A549 (cell line): Measurements from ENCODE around the gene AFDN. TPM values are rescaled to one million over a fixed set of nuclear protein-coding genes. Genes with fewer than 3 reads are reported as not detected.

Experiments used
- ATAC-seq, 2 experiments: fragments of 200-7000 bp in 1 of 2; fragments of >200 bp in 1 of 2; cut with Nextera tagmentation in 1 of 2; cut with Tn5 transposase in 1 of 2; 3 replicates each; pipeline versions ENCODE4 v1.8.0 to v1.9.1; 2018 to 2020; ENCODE audit warnings: mild to moderate bottlenecking in 1 of 2, moderate library complexity in 1 of 2
- CTCF ChIA-PET: fragments of 300-600 bp; sonication (Branson Sonifier 250); formaldehyde crosslinking; extraction: SDS; loops from one replicate; lab custom pipeline; 2021; ENCODE audit warnings: antibody characterized with exemption, inconsistent platforms; lab: Yijun Ruan, JAX
- POLR2A ChIA-PET: fragments of 350-600 bp; formaldehyde crosslinking; extraction: SDS; loops from one replicate; lab custom pipeline; 2021; ENCODE audit warnings: antibody characterized with exemption, inconsistent platforms; lab: Yijun Ruan, JAX
- DNase-seq, 2 experiments: peaks; one replicate each; pipeline versions ENCODE4 v3.0.0 to v3.0.0-alpha.2; 2011 to 2016; ENCODE audit warnings: low read depth in 1 of 2, low spot score in 1 of 2
- FAIRE-seq: peaks from 2 replicates; lab custom pipeline; 2011; peaks lifted over from hg19 to GRCh38; lab: Jason Lieb, UNC
- H3K27ac ChIP-seq, 2 experiments: fragments of >200 bp; sonication (Bioruptor Twin); formaldehyde crosslinking; 3 replicates each; pipeline ENCODE4 v1.5.1; 2016 to 2017
- H3K4me1 ChIP-seq: fragments of >200 bp; sonication (Bioruptor Twin); formaldehyde crosslinking; 3 replicates; pipeline ENCODE4 v1.6.1; 2016
- H3K4me2 ChIP-seq: fragments of >200 bp; sonication (Bioruptor Twin); formaldehyde crosslinking; 3 replicates; pipeline ENCODE4 v1.6.1; 2016
- H3K4me3 ChIP-seq: fragments of >200 bp; sonication (Bioruptor Twin); formaldehyde crosslinking; 3 replicates; pipeline ENCODE4 v1.5.1; 2016
- H3K9me3 ChIP-seq: fragments of >200 bp; sonication (Bioruptor Twin); formaldehyde crosslinking; 3 replicates; pipeline ENCODE4 v1.6.1; 2016
- CEBPB ChIP-seq, 2 experiments: fragments of >200 bp in 1 of 2; sonication (Bioruptor Twin) in 1 of 2; formaldehyde crosslinking in 1 of 2; IDR thresholded peaks; 2 replicates each; pipeline ENCODE4 v1.6.1; 2012 to 2016
- CHD4 ChIP-seq: fragments of 200-600 bp; sonication (generic); IDR thresholded peaks from 2 replicates; pipeline ENCODE4 v1.6.1; 2016; ENCODE audit warnings: antibody characterized with exemption, mild to moderate bottlenecking, borderline replicate concordance
- EHF ChIP-seq: fragments of 250-450 bp; sonication (Bioruptor Pico); IDR thresholded peaks from 2 replicates; pipeline ENCODE4 v1.5.0; 2020; ENCODE audit warnings: mild to moderate bottlenecking
- EP300 ChIP-seq, 2 experiments: fragments of >200 bp; sonication (Bioruptor Twin); formaldehyde crosslinking; IDR thresholded peaks; 2 replicates in 1 of 2; 3 replicates in 1 of 2; pipeline ENCODE4 v1.6.1; 2016 to 2017
- FOSL2 ChIP-seq, 2 experiments: fragments of 450-650 bp in 1 of 2; fragments of >200 bp in 1 of 2; sonication (Bioruptor Twin) in 1 of 2; formaldehyde crosslinking; IDR thresholded peaks; 2 replicates each; pipeline versions ENCODE4 v1.5.0 to v1.6.1; 2016 to 2020; ENCODE audit warnings: mild to moderate bottlenecking in 1 of 2, moderate library complexity in 1 of 2
- FOXS1 ChIP-seq: fragments of 250-450 bp; sonication (Bioruptor Pico); IDR thresholded peaks from 2 replicates; pipeline ENCODE4 v1.5.0; 2020; ENCODE audit warnings: mild to moderate bottlenecking, moderate library complexity
- HEYL ChIP-seq: fragments of 250-450 bp; sonication (Bioruptor Pico); IDR thresholded peaks from 2 replicates; pipeline ENCODE4 v1.8.0; 2021; ENCODE audit warnings: mild to moderate bottlenecking, moderate library complexity
- HOXB13 ChIP-seq: fragments of 250-450 bp; sonication (Bioruptor Pico); IDR thresholded peaks from 2 replicates; pipeline ENCODE4 v1.5.0; 2020; ENCODE audit warnings: low read depth, mild to moderate bottlenecking, moderate library complexity
- JUN ChIP-seq, 2 experiments: fragments of >200 bp; sonication (Bioruptor Twin); formaldehyde crosslinking; IDR thresholded peaks; 2 replicates in 1 of 2; 3 replicates in 1 of 2; pipeline ENCODE4 v1.6.1; 2016 to 2017
- JUNB ChIP-seq: fragments of >200 bp; sonication (Bioruptor Twin); formaldehyde crosslinking; IDR thresholded peaks from 2 replicates; pipeline ENCODE4 v1.6.1; 2016
- KDM1A ChIP-seq: fragments of 200-600 bp; sonication (generic); IDR thresholded peaks from 2 replicates; pipeline ENCODE4 v1.6.1; 2016; ENCODE audit warnings: low read depth, mild to moderate bottlenecking
- MYC ChIP-seq: IDR thresholded peaks from 2 replicates; pipeline ENCODE4 v1.6.1; 2012; ENCODE audit warnings: mild to moderate bottlenecking, inconsistent platforms, low read length, improper control_type of control experiment, borderline replicate concordance
- PBX3 ChIP-seq: IDR thresholded peaks from 2 replicates; pipeline ENCODE4 v1.6.1; 2012
- POLR2A ChIP-seq: IDR thresholded peaks from 2 replicates; pipeline ENCODE4 v1.6.1; 2012; ENCODE audit warnings: mild to moderate bottlenecking, low read length
- POLR2AphosphoS2 ChIP-seq: conservative IDR thresholded peaks from 2 replicates; pipeline ENCODE4 v1.6.1; 2012; ENCODE audit warnings: low read length, improper control_type of control experiment, inconsistent platforms
- TP53 ChIP-seq: fragments of 250-450 bp; sonication (Bioruptor Pico); IDR thresholded peaks from 2 replicates; pipeline ENCODE4 v1.5.0; 2021; ENCODE audit warnings: mild to moderate bottlenecking, moderate library complexity
- ZC3H11A ChIP-seq: fragments of 450-650 bp; IDR thresholded peaks from 2 replicates; pipeline ENCODE4 v1.6.1; 2014; ENCODE audit warnings: antibody characterized with exemption, mild to moderate bottlenecking
- WGBS: methylation state at CpG from one replicate; pipeline ENCODE4 v1.1.6; 2017; ENCODE audit errors: missing lambda C conversion rate; 5-methylcytosine and 5-hydroxymethylcytosine counted together
- polyA plus RNA-seq, 4 experiments: library from polyadenylated mRNA; depleted of rRNA in 3 of 4; stranded (reverse); fragments of >200 nt; fragmentation: RNase III in 1 of 4; extraction: RNeasy Plus Mini Kit Qiagen cat#74134 plus additional on column Dnase treatment in 1 of 4; gene quantifications; 2 replicates in 3 of 4; 3 replicates in 1 of 4; pipeline ENCODE4 v1.2.3, GENCODE V29; 2011 to 2017
- TF ChIP-seq, protein P1 (sequence below): fragments of >200 bp; sonication (Bioruptor Twin); formaldehyde crosslinking; IDR thresholded peaks from 3 replicates; pipeline ENCODE4 v1.5.1; 2016
- TF ChIP-seq, protein P2 (sequence below): fragments of 250-450 bp; sonication (Bioruptor Pico); IDR thresholded peaks from 2 replicates; pipeline ENCODE4 v1.5.0; 2021; ENCODE audit warnings: mild to moderate bottlenecking, moderate library complexity, borderline replicate concordance
- TF ChIP-seq, protein P3 (sequence below): IDR thresholded peaks from 2 replicates; pipeline ENCODE4 v1.6.1; 2012

Gene AFDN
- polyA plus RNA-seq, 2 of the 4 experiments (the other 2 are of a cell fraction): 17.5 to 40.8 TPM

- TF ChIP-seq ZC3H11A (no peak), CHD4 (no peak)
Measured at GRCh38 chr6:167928111-167928510, 101.4 kb downstream of the AFDN start (continued).

- Histone ChIP-seq H3K9me3 (no peaks in the 10 kb centered on the region), H3K27ac (peak overlapping the region in 1 of 2 experiments; percentile 56; a peak in 3 of 6 replicates), H3K4me1 (peaks cover 41% of the 10 kb centered on the region), H3K4me2 (peak overlapping the region; percentile 36; the same call in 1 of the 3 replicates), H3K4me3 (no peak overlapping the region)
- ATAC-seq: peak; percentile 72 to 86
- DNase-seq: peak in 1 of 2 experiments; percentile 32
- ChIA-PET CTCF (no interaction called here), POLR2A (no interaction called here)
- TF ChIP-seq JUNB (peak; percentile 38; the same call in 1 of the 2 replicates), HOXB13 (CRISPR knock-in tag) (no peak)
- no peak for FAIRE-seq
- WGBS: 40% methylated on average over 3 of the region's 3 CpGs
Measured at GRCh38 chr6:167930295-167930694, 103.6 kb downstream of the AFDN start.

DNA sequence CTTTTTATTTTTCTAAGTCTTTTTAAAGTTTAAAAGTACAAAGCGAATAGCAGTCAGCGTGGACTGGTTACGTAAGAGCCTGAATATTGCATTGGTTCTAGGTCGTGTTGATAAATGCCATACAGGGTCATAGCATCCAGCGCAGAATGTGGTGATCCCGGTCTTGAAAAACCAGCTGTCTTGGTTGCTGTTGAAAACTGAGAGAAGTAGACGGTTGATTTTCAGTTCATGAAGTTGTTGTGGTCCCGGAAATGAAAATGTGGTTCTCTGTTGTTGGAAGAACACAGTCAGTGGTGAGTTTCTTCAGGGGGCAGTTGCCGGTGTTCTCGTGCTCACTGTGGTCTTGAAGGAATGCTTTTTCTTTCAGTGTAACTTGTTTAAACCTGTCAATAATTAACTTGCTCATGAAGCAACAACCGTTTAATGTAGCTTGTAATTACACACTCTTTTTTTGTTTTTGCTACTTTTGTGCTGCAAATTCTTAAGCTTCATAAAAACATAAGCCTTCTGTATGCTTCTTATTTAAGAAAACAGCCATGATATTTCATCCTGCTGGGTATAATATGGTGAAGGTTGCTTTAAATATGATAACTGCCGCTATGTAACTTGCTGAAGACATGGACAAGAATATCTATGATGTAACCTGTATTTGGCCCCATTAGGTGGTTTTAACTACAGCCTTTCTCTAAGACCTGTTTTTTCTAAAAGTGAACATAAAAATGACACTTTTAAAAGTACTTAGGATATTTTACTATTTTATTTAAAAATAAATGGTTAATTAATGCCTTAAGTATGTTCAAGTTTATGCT lies 106.0 kb downstream of the AFDN start:
- ATAC-seq (peak; percentile 49 to 59; a peak in 3 of 6 replicates), FAIRE-seq (no peak), DNase-seq (peak; percentile 10 to 26)
- ChIA-PET CTCF (interaction anchor here (1.1 kb wide), 1 partner anchor 33 kb away, joined by 4 read pairs; no protein-coding TSS in a partner anchor), POLR2A (no interaction called here)
- peak overlapping the region; percentile 58 for H3K4me2 ChIP-seq
- H3K9me3 ChIP-seq: no peaks in the 10 kb centered on the region
- 21% methylated on average over 12 of the region's 12 CpGs for WGBS
- TF ChIP-seq, protein P1, sequence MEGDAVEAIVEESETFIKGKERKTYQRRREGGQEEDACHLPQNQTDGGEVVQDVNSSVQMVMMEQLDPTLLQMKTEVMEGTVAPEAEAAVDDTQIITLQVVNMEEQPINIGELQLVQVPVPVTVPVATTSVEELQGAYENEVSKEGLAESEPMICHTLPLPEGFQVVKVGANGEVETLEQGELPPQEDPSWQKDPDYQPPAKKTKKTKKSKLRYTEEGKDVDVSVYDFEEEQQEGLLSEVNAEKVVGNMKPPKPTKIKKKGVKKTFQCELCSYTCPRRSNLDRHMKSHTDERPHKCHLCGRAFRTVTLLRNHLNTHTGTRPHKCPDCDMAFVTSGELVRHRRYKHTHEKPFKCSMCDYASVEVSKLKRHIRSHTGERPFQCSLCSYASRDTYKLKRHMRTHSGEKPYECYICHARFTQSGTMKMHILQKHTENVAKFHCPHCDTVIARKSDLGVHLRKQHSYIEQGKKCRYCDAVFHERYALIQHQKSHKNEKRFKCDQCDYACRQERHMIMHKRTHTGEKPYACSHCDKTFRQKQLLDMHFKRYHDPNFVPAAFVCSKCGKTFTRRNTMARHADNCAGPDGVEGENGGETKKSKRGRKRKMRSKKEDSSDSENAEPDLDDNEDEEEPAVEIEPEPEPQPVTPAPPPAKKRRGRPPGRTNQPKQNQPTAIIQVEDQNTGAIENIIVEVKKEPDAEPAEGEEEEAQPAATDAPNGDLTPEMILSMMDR: no peak
- TF ChIP-seq HOXB13 (CRISPR knock-in tag) (no peak), TP53 (no peak), HEYL (CRISPR knock-in tag) (no peak), CEBPB (IDR thresholded peaks at IDR 0.05) (peak; percentile 27 to 51; a peak in 2 of 4 replicates), POLR2AphosphoS2 (no peak)
- H3K27ac ChIP-seq: peak overlapping the region; percentile 58 to 74
- peaks cover 41% of the 10 kb centered on the region for H3K4me1 ChIP-seq
- 0 out of 3 replicates have a peak overlapping the region, but pooled peaks have one; percentile 17 for H3K4me3 ChIP-seq

DNA sequence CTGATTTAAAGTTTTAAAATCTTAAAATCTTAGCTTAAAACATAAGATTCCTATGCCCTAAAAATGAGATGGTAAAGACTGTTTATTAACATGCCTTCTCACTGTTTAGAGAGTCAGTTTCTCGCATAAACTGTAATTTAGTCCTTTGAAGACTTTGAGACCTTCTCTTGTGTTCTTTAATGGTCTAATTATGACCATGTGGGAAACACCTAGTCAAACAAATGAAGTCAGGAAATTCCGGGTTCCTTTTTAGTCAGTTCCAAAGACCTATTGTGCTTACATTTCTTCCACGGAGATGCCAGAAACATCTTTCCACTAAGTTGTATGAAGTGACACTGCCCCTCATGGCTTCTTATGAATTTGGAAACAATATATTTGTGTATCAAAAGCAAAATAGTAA lies 106.6 kb downstream of the AFDN start:
- no peaks in the 10 kb centered on the region for H3K9me3 ChIP-seq
- ChIA-PET POLR2A (no interaction called here), CTCF (interaction anchor here (1.1 kb wide), 1 partner anchor 34 kb away, joined by 4 read pairs; no protein-coding TSS in a partner anchor)
- H3K4me3 ChIP-seq: no peak overlapping the region
- TF ChIP-seq, protein P2, sequence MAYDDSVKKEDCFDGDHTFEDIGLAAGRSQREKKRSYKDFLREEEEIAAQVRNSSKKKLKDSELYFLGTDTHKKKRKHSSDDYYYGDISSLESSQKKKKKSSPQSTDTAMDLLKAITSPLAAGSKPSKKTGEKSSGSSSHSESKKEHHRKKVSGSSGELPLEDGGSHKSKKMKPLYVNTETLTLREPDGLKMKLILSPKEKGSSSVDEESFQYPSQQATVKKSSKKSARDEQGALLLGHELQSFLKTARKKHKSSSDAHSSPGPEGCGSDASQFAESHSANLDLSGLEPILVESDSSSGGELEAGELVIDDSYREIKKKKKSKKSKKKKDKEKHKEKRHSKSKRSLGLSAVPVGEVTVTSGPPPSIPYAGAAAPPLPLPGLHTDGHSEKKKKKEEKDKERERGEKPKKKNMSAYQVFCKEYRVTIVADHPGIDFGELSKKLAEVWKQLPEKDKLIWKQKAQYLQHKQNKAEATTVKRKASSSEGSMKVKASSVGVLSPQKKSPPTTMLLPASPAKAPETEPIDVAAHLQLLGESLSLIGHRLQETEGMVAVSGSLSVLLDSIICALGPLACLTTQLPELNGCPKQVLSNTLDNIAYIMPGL (CRISPR knock-in tag): no peak
- TF ChIP-seq FOSL2 (IDR thresholded peaks at IDR 0.05) (no peak), FOSL2 (CRISPR knock-in tag; IDR thresholded peaks at IDR 0.05) (no peak), HOXB13 (CRISPR knock-in tag) (no peak), MYC (no peak), CHD4 (no peak), EP300 (IDR thresholded peaks at IDR 0.05) (no peak), TP53 (no peak), ZC3H11A (no peak), POLR2A (no peak), JUN (IDR thresholded peaks at IDR 0.05) (no peak), FOXS1 (CRISPR knock-in tag) (no peak), EHF (CRISPR knock-in tag) (no peak), KDM1A (no peak), PBX3 (no peak)
- TF ChIP-seq, protein P3, sequence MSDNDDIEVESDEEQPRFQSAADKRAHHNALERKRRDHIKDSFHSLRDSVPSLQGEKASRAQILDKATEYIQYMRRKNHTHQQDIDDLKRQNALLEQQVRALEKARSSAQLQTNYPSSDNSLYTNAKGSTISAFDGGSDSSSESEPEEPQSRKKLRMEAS: no peak
- TF ChIP-seq, protein P1: no peak
- H3K4me1 ChIP-seq: peaks cover 41% of the 10 kb centered on the region
- no peak for DNase-seq
- FAIRE-seq: no peak
- H3K27ac ChIP-seq: peak overlapping the region; percentile 48 to 58; a peak in 5 of 6 replicates
- peak overlapping the region; percentile 58 for H3K4me2 ChIP-seq
- WGBS: 64% methylated on average over 3 of the region's 3 CpGs
- ATAC-seq: no peak
